HG02588 (cell line): ENCODE measurements around the gene ADAMTSL3.

ENCODE experiments used
- ATAC-seq: cut with Tn5 transposase; IDR thresholded peaks from one replicate; pipeline ENCODE4 v1.9.1; 2021; ENCODE audit warnings: mild to moderate bottlenecking, moderate library complexity; ENCODE audit not compliant: unreplicated experiment

Gene ADAMTSL3

GRCh38 chr15:83813682-83814081 is 159.8 kb downstream of the ADAMTSL3 start:
- ATAC-seq: no peak

GRCh38 chr15:83815506-83815905 is 161.6 kb downstream of the ADAMTSL3 start:
- ATAC-seq: no peak

- ATAC-seq: no peak
Observed at GRCh38 chr15:83816124-83816883, 162.4 kb downstream of the ADAMTSL3 start.

- no peak for ATAC-seq
Observed at GRCh38 chr15:83818591-83818990, 164.7 kb downstream of the ADAMTSL3 start.

- no peak for ATAC-seq
Observed at GRCh38 chr15:83830381-83830780, 176.5 kb downstream of the ADAMTSL3 start.

GRCh38 chr15:83833569-83833968 is 179.6 kb downstream of the ADAMTSL3 start:
- no peak for ATAC-seq

- ATAC-seq: no peak
Observed at GRCh38 chr15:83835479-83835878, 181.6 kb downstream of the ADAMTSL3 start.

- ATAC-seq: no peak
Observed at GRCh38 chr15:83837945-83838571, 184.1 kb downstream of the ADAMTSL3 start.

- no peak for ATAC-seq
Observed at GRCh38 chr15:83838763-83839162, 184.8 kb downstream of the ADAMTSL3 start.

DNA sequence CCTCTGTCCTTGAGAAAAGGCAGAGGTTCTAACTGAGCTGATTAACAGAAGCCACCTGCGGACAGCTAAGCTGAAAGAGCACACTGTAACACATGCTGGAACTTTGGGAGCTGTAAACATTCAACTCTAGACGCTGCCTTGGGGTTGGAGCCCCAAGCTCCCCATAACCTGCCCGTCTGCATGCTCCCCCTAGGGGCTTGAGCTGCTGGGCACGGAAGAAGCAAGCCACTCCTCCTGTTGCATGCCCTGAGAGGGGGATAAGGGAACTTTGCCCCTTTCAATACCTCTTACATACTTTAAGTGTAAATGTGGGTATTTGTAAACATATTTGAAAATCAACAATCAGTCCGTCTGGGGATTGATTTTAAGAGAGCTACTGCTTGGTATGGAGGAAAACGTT is 188.4 kb downstream of the ADAMTSL3 start:
- ATAC-seq: no peak

DNA sequence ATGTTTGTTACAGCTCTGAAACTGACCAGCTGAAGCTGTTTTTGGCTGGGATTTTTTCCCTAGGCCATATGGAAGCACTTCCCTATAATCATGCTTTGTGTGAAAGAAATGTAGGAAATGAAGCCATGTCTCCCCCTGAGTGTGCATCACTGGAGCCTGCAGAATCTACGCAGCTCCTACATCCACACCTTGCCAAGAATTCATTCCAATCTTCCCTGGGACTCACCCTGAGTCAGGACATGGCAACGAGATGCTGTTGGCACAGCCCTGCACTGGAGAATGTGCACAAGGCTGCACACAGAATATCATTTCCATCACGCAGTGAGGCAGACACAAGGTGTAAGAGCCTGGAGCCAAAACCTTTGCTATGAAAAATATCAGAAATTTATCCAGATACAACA is 189.5 kb downstream of the ADAMTSL3 start:
- no peak for ATAC-seq

GRCh38 chr15:83844742-83845141 is 190.8 kb downstream of the ADAMTSL3 start:
- no peak for ATAC-seq

DNA sequence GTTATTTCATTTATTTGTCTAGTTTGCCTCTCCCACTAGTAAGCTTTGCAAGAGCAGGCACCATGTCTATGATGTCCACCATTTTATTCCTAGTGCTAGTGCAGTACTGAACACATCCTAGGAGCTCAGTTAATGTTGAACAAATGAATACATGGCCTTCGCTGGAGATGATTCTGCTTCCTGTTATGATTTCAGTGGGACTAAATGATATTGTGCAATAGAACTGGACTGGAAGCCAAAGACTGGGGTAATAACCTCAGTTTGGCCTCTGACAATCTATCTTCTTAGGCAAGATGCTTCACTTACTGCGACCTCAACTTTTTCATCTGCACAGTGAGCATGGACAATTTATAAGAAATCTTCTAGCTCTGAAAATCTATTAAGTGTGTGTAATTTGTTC is 191.3 kb downstream of the ADAMTSL3 start:
- no peak for ATAC-seq

DNA sequence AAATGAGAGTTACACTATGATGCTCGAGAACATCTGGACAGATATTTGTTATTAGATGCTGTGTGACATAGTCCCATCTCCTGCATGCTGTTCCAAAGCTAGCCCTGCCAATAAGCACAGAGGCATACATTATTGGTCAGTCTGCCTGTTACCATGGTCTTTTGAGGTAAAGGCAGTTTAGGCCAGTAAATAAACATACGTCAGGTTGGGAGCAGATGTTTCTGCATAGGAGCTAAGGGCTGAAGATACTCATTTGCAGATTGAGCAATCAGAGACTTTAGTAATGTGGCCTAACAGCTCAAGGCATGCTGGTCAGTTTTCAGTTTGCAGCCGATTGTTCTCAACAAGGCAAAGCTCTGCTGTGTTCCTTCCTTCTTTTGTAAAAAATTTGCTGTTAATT is 192.9 kb downstream of the ADAMTSL3 start:
- ATAC-seq: no peak

DNA sequence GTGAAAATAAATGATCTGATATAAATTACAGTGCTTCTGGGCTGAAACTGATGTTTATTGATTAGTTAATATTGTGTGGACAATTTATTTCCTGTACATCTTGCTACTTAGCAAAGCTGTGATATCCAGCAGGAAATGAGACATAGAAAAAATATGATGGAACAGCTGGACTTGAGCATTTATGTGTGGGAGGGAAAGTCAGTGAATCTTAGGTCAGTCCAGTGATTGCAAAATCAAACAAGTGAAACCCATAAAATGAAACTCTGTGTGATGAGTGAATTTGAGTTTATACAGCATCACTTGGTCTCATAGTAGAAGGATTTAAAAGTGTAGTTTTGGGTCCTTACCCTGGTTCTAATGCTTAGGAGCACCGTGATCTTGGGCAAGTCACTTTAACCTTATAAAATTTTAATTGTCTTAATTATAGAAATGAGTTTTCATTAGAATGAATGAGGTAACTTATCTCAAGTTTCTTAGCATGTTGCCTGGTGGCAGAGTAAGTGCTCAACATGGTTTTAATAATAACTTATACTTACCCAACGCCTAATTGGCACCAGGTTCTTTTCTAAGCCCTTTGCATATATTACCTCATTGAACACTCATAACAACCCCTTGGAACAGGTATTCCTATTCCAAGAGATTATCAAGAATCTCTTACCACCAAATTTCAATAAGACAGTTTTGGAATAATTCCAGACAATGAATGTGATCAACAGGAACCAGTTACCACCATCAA is 194.6 kb downstream of the ADAMTSL3 start:
- no peak for ATAC-seq

DNA sequence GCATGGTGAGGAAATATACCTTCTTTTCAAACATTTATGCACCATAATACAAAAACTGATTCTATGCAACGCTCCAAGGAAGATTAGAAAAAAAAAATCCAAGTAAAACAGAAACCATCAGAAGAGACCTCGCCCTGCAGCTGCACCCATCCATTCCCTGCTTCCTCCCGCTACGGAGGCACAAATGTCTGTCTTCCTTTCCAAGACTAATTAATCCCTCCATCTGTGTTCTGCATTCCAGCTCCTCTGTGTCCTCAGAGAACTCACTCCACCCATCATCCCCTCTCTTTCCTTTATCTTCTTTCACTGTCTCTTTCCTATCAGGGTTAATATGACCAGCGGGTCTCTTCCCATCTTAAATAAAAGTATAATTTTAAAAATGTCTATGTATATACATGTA is 196.1 kb downstream of the ADAMTSL3 start:
- no peak for ATAC-seq

DNA sequence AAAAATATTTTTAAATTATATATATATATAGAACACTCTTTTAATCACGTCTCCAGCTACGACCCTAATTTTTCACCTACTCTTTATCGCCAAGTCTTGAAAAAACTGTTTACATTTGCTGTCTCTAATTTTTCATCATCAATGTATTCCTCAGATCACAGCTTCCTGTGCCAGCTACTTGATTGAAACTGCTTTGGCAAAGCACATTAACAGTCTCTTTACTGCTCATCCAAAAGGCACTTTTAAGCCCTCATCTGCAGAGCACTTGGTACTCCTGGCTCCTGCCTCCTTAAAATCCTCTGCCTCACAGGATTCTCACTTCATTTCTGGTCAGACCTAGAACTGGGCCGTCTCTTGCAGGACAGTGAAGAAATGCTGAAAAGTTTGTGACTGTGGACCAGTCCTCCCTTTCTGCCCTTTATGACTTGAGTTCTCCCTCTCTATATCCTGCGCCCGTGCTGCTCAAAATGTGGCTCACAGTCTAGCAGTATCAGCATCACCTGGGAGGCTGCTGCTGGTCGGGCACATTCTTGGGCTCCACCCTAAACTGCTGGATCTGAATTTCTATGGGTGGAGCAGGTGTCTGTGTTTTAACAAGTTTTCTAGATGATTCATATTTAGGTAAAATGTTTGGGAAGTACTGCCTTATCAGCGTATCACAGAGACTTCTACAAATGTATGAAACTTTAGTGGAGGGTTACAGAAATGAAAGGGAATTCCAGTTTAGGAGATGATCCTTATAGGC is 196.8 kb downstream of the ADAMTSL3 start:
- ATAC-seq: no peak

DNA sequence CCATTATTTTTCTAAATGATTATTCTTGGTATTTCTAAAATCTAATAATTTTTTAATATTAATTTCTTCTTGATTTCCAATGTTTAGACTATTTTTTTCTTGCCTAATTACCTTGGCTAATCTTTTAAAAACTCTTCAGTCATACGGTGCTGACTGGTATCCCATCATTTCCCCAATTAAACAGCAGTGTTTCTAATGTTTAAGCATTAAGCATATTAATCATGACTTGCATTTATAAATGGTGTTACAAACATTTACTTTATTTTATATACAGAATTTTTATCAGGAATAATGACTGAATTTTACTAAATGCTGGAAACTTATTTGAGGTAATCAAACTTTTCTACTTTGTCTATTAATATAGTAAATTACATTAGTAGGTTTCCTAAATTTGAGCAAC is 199.3 kb downstream of the ADAMTSL3 start:
- no peak for ATAC-seq

GRCh38 chr15:83854321-83854720 is 200.4 kb downstream of the ADAMTSL3 start:
- ATAC-seq: no peak

DNA sequence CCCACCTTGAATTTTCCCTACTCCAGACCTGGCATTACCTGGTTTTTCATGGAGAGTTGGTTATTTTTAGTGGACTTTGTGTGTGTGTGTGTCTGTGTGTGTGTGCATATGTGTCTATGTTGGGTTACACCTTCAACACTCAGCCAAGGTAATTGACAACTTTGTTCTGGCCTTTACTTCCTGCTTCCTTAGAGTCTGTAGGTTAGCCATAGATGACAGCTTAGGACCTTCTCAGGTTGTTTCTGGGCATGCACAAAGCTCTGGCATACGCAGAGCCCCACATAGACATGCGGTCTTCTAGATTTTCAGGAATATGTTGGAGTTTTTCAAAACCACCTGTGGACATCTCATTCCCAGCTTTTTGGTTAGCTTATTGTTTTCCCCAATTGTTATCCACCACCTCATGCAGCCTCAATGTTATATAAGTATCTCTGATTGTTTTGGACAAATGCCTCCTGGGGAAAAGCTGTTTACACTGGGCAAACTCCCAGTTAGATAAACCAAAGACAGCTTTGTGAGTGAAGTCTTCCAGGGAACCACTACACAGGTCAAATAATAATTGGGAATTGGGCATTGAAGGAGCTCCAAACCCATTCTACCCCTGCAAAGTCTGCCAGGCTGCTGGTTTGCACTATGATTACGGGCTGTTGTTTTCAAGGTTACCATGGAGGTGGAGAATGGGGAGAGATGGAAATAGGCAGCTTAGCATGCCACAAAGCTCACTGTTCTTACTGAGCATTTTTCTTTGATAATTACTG is 201.2 kb downstream of the ADAMTSL3 start:
- no peak for ATAC-seq

- ATAC-seq: no peak
Observed at GRCh38 chr15:83855956-83856355, 202.0 kb downstream of the ADAMTSL3 start.
